ENCODE measurements around the gene MAP3K19.
"Not testable (repeated sequence)": the region's sequence is repeated elsewhere in the genome, so short reads cannot be mapped to it uniquely, and the experiment has no call there.

MAP3K19 gene, protein sequence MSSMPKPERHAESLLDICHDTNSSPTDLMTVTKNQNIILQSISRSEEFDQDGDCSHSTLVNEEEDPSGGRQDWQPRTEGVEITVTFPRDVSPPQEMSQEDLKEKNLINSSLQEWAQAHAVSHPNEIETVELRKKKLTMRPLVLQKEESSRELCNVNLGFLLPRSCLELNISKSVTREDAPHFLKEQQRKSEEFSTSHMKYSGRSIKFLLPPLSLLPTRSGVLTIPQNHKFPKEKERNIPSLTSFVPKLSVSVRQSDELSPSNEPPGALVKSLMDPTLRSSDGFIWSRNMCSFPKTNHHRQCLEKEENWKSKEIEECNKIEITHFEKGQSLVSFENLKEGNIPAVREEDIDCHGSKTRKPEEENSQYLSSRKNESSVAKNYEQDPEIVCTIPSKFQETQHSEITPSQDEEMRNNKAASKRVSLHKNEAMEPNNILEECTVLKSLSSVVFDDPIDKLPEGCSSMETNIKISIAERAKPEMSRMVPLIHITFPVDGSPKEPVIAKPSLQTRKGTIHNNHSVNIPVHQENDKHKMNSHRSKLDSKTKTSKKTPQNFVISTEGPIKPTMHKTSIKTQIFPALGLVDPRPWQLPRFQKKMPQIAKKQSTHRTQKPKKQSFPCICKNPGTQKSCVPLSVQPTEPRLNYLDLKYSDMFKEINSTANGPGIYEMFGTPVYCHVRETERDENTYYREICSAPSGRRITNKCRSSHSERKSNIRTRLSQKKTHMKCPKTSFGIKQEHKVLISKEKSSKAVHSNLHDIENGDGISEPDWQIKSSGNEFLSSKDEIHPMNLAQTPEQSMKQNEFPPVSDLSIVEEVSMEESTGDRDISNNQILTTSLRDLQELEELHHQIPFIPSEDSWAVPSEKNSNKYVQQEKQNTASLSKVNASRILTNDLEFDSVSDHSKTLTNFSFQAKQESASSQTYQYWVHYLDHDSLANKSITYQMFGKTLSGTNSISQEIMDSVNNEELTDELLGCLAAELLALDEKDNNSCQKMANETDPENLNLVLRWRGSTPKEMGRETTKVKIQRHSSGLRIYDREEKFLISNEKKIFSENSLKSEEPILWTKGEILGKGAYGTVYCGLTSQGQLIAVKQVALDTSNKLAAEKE (N-terminal part only)

GRCh38 chr2:135047300-135047699 lies at the start of gene MAP3K19:
MAP3K19 (minus strand) TSS chr2:135047447; CDS start chr2:135024647, 22,800 bp downstream.
- no peak for DNase-seq (ENCODE audit: low read depth, low spot score)

GRCh38 chr2:135096665-135097446 lies 49.6 kb upstream of the MAP3K19 start:
- no peak for DNase-seq (ENCODE audit: low read depth, low spot score)

DNA sequence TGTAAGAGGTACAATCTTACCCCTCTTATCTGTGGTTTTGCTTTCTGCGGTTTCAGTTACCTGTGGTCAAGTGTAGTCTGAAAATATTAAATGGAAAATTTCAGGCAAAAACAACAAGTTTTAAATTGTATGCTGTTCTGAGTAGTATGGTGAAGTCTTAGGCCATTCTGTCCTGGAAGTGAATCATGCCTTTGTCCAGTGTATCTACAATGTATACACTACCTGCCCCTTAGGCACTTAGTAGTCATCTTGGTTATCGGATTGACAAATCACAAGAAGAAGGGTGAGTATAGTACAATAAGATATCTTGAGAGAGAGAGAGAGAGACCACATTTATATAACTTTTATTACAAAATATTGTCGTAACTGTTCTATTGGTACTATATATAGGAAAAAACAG lies 48.3 kb upstream of the MAP3K19 start:
- no peak for DNase-seq (ENCODE audit: low read depth, low spot score)

- no peak for DNase-seq (ENCODE audit: low read depth, low spot score)
Observed at GRCh38 chr2:135094508-135094907, 47.3 kb upstream of the MAP3K19 start.

- no peak for DNase-seq (ENCODE audit: low read depth, low spot score)
Observed at GRCh38 chr2:135093670-135094330, 46.6 kb upstream of the MAP3K19 start.

DNA sequence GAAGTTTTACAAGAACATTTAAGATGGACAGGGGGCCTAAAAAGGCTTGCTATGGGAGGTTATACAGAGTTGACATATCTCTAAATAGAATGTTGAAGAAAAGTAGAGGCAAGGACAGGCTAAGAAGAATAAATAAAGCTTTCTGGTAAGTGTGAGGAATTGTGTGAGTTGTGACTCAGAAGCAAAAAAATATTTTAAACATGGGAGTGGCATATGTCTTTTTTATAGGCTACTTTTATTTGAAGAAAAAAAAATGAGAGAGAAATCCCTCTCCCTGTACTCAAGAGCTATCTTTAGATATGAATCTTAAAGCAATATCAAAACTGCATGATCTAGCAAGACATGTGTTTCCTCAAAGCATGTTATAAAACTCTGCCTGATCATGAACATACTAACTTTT lies 45.9 kb upstream of the MAP3K19 start:
- DNase-seq (ENCODE audit: low read depth, low spot score) = no peak

GRCh38 chr2:135091681-135092080 lies 44.4 kb upstream of the MAP3K19 start:
- no peak for DNase-seq (ENCODE audit: low read depth, low spot score)

DNA sequence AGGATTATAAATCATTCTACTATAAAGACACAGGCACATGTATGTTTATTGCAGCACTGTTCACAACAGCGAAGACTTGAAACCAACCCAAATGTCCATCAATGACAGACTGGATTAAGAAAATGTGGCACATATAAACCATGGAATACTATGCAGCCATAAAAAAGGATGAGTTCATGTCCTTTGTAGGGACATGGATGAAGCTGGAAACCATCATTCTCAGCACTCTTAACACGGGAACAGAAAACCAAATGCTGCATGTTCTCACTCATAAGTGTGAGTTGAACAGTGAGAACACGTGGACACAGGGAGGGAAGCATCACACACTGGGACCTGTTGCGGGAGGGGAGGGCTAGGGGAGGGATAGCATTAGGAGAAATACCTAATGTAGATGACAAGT lies 42.4 kb upstream of the MAP3K19 start:
- DNase-seq (ENCODE audit: low read depth, low spot score) = not testable (repeated sequence)

GRCh38 chr2:135086222-135086621 lies 39.0 kb upstream of the MAP3K19 start:
- no peak for DNase-seq (ENCODE audit: low read depth, low spot score)

DNA sequence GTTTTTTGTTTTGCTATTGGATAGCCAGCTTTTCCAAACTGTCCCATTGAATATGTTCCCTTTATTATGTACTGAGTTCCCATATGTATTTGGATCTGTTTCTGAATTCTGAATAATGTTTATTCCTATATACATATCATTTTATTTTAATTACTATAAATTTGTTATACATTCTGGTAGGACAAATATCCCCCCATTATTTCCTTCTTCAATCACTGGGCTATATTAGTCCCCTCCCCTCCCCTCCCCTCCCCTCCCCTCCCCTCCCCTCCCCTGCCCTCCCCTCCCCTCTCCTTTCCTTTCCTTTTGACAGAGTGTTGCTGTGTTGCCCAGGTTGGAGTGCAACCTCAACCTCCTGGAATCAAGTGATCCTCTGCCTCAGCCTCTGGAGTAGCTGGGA lies 31.2 kb upstream of the MAP3K19 start:
- DNase-seq (ENCODE audit: low read depth, low spot score) = no peak

- DNase-seq (ENCODE audit: low read depth, low spot score) = no peak
Observed at GRCh38 chr2:135076556-135076955, 29.3 kb upstream of the MAP3K19 start.

- no peak for DNase-seq (ENCODE audit: low read depth, low spot score)
Observed at GRCh38 chr2:135074216-135074615, 27.0 kb upstream of the MAP3K19 start.

DNA sequence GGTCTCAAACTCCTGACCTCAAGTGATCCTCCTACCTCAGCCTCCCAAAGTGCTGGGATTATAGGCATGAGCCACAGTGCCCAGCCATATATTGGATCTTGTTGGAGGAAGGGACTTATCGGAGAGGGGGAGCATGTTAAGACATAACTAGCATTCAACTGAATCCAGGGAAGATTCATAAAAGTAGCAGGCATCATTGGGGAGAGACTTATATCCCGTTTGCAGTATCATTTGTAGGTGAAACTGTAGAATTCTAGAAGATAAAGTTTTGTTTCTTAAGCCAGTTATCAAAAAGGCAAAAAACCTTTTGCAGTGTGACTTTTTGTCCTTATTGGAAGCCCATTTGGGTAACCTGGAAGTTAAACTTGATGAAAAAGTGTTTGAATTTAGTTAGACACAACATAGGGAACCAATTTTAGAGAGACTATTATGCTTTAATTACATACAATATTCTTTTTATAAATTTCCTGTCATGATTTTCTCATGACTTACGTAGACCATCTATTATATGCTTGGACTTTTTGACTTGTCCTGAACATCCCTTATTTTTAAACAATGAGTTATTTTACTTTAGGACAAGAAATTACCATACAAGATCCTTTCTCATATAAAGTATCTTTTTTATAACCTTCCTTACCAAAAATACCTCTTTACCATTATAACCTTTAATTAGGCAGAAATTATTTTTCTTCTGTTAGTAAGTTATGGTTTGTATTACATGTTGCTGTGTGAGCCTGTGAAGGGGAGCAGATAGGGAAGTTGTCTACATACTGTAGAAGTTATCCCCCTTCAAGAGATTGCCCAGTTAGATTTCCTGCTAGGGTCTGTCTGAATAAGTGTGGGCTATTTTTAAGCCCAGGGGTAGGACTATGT lies 25.1 kb upstream of the MAP3K19 start:
- DNase-seq (ENCODE audit: low read depth, low spot score) = no peak

DNA sequence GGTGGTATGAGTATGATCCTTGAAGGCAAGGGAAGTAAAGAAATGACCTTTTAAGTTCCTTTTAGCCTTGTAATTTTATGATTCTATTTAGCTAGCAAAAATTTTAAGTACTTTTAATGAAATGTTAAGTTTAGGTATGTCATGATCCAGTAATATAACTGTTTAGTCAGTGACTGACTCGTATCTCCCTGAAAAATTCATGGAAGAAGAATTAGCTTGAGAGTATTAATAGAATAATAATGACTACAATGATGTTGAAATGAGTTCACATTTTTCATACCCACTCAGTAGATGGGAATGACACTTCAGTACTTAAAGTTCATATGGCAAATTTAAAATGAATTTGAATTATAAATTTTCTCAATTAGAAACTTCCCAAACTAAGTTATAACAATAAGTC lies 19.5 kb upstream of the MAP3K19 start:
- no peak for DNase-seq (ENCODE audit: low read depth, low spot score)

- no peak for DNase-seq (ENCODE audit: low read depth, low spot score)
Observed at GRCh38 chr2:135064149-135064548, 16.9 kb upstream of the MAP3K19 start.

- no peak for DNase-seq (ENCODE audit: low read depth, low spot score)
Observed at GRCh38 chr2:135063210-135063609, 16.0 kb upstream of the MAP3K19 start.

GRCh38 chr2:135059577-135059976 lies 12.3 kb upstream of the MAP3K19 start:
- DNase-seq (ENCODE audit: low read depth, low spot score) = no peak

DNA sequence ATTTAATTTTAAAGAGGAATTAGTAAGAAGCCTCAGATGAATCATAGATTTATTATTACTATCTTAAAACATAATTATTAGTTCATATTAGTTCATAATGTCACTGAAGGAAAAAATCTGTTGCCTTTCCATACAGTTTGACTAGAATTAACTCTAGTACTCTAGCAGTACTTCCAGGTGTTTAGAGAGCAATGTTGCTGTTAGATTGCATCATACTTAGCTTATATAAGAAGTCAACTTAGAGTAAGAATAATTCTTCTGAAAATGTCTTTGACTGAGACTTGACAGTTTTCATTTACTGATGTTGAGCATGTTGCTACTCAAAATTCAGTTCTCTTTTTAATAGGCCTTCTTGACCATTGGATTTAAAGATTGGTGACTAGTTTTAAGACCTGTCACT lies 9.5 kb upstream of the MAP3K19 start:
- no peak for DNase-seq (ENCODE audit: low read depth, low spot score)

GRCh38 chr2:135055182-135055786 lies 8.0 kb upstream of the MAP3K19 start:
- DNase-seq (ENCODE audit: low read depth, low spot score) = no peak

All from brain pericyte (primary cell).